SK-N-SH treated with all-trans-retinoic acid at 6 μM for 48 hours (cell line): ENCODE results near the gene RALGAPA1.
"Not testable (repeated sequence)": the region's sequence is repeated elsewhere in the genome, so short reads cannot be mapped to it uniquely, and the experiment has no call there.

Experiments
- ATAC-seq: fragments of 200-7000 bp; cut with Tn5 transposase; 3 replicates; pipeline ENCODE4 v1.9.1; 2020; ENCODE audit warnings: mild to moderate bottlenecking, moderate library complexity
- ARNTL ChIP-seq: fragments of 450-650 bp; formaldehyde crosslinking; IDR thresholded peaks from 2 replicates; pipeline ENCODE4 v1.5.0; 2020; ENCODE audit warnings: low read depth, mild to moderate bottlenecking, moderate library complexity, borderline replicate concordance
- BACH2 ChIP-seq: fragments of 250-450 bp; sonication (Bioruptor Pico); IDR thresholded peaks from 2 replicates; pipeline ENCODE4 v1.9.0; 2021; ENCODE audit warnings: mild to moderate bottlenecking, borderline replicate concordance
- ESRRG ChIP-seq: fragments of 250-450 bp; sonication (Bioruptor Pico); IDR thresholded peaks from 2 replicates; pipeline ENCODE4 v1.6.1; 2021; ENCODE audit warnings: mild to moderate bottlenecking
- RARB ChIP-seq: fragments of 250-450 bp; sonication (Bioruptor Pico); IDR thresholded peaks from 2 replicates; pipeline ENCODE4 v1.8.0; 2021; ENCODE audit warnings: mild to moderate bottlenecking, moderate library complexity
- SNAI2 ChIP-seq: fragments of 250-450 bp; sonication (Bioruptor Pico); IDR thresholded peaks from 2 replicates; pipeline ENCODE4 v1.5.0; 2020; ENCODE audit warnings: mild to moderate bottlenecking, moderate library complexity
- TCF4 ChIP-seq: fragments of 250-450 bp; sonication (Bioruptor Pico); IDR thresholded peaks from 2 replicates; pipeline ENCODE4 v1.8.0; 2021; ENCODE audit warnings: mild to moderate bottlenecking, moderate library complexity, borderline replicate concordance
- TOX ChIP-seq: fragments of 250-450 bp; sonication (Bioruptor Pico); IDR thresholded peaks from 2 replicates; pipeline ENCODE4 v1.8.0; 2021; ENCODE audit warnings: mild to moderate bottlenecking, moderate library complexity, borderline replicate concordance
- ZNF565 ChIP-seq: fragments of 450-650 bp; formaldehyde crosslinking; conservative IDR thresholded peaks from 2 replicates; pipeline ENCODE4 v1.5.0; 2020; ENCODE audit warnings: low read depth, mild to moderate bottlenecking, moderate library complexity
- ZNF8 ChIP-seq: fragments of 450-650 bp; formaldehyde crosslinking; IDR thresholded peaks from 2 replicates; pipeline ENCODE4 v1.5.0; 2020; ENCODE audit warnings: mild to moderate bottlenecking, moderate library complexity
- TF ChIP-seq, protein P1 (sequence below): fragments of 250-450 bp; sonication (Bioruptor Pico); IDR thresholded peaks from 2 replicates; pipeline ENCODE4 v1.8.0; 2020; ENCODE audit warnings: mild to moderate bottlenecking, moderate library complexity, borderline replicate concordance
- TF ChIP-seq, protein P2 (sequence below): fragments of 250-450 bp; sonication (Bioruptor Pico); IDR thresholded peaks from 2 replicates; pipeline ENCODE4 v1.5.1; 2021; ENCODE audit warnings: mild to moderate bottlenecking, moderate library complexity
- TF ChIP-seq, protein P3 (sequence below): fragments of 250-450 bp; sonication (Bioruptor Pico); IDR thresholded peaks from 2 replicates; pipeline ENCODE4 v1.8.0; 2021; ENCODE audit warnings: low read depth, mild to moderate bottlenecking, moderate library complexity, borderline replicate concordance
- TF ChIP-seq, protein P4 (sequence below): fragments of 250-450 bp; sonication (Bioruptor Pico); IDR thresholded peaks from 2 replicates; pipeline ENCODE4 v1.5.1; 2020; ENCODE audit warnings: low read depth, mild to moderate bottlenecking, moderate library complexity
- TF ChIP-seq, protein P5 (sequence below): fragments of 250-450 bp; sonication (Bioruptor Pico); IDR thresholded peaks from 2 replicates; pipeline ENCODE4 v1.5.0; 2020; ENCODE audit warnings: mild to moderate bottlenecking, moderate library complexity

Gene RALGAPA1

DNA sequence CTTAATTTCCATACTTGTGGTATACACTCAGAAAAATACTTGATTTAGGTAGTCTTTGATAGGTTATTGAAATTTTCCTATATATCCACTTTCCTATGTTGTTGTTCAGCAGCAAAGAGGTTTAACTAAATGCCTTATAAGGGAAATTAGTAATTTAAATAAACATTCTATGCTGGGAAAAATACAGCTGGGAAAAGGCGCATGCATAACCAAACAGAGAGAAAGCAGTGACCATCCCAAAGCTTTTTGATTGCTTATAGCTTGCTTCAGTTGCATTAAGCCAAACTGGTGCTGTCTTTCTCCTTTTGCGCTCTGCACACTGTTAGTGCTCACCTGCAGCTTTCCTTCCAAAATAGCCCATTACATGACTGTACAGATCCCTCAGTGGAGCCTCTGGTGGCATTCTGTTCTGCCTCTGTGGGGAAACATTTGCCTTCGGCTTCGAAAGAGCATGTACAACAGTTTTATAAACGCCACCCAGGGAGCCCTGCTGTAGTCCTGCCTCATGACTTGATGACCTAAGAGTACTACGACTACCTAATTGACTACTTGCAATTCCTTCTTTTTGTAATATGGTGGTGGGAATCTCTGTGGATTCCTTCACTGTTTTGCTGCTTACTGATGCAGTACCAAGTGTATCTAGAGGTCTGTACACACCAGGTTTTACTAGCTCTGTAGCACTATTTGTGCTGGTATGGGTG lies 120.8 kb downstream of the RALGAPA1 start:
- no peak for ATAC-seq
- TF ChIP-seq, protein P1, sequence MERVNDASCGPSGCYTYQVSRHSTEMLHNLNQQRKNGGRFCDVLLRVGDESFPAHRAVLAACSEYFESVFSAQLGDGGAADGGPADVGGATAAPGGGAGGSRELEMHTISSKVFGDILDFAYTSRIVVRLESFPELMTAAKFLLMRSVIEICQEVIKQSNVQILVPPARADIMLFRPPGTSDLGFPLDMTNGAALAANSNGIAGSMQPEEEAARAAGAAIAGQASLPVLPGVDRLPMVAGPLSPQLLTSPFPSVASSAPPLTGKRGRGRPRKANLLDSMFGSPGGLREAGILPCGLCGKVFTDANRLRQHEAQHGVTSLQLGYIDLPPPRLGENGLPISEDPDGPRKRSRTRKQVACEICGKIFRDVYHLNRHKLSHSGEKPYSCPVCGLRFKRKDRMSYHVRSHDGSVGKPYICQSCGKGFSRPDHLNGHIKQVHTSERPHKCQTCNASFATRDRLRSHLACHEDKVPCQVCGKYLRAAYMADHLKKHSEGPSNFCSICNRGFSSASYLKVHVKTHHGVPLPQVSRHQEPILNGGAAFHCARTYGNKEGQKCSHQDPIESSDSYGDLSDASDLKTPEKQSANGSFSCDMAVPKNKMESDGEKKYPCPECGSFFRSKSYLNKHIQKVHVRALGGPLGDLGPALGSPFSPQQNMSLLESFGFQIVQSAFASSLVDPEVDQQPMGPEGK (CRISPR knock-in tag): no peak
- TF ChIP-seq, protein P2, sequence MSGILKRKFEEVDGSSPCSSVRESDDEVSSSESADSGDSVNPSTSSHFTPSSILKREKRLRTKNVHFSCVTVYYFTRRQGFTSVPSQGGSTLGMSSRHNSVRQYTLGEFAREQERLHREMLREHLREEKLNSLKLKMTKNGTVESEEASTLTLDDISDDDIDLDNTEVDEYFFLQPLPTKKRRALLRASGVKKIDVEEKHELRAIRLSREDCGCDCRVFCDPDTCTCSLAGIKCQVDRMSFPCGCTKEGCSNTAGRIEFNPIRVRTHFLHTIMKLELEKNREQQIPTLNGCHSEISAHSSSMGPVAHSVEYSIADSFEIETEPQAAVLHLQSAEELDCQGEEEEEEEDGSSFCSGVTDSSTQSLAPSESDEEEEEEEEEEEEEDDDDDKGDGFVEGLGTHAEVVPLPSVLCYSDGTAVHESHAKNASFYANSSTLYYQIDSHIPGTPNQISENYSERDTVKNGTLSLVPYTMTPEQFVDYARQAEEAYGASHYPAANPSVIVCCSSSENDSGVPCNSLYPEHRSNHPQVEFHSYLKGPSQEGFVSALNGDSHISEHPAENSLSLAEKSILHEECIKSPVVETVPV (CRISPR knock-in tag): no peak
- TF ChIP-seq ZNF8 (no peak), ARNTL (no peak), RARB (CRISPR knock-in tag) (no peak), TCF4 (CRISPR knock-in tag) (no peak), BACH2 (CRISPR knock-in tag) (no peak), ZNF565 (CRISPR knock-in tag) (no peak), SNAI2 (CRISPR knock-in tag) (no peak)
- TF ChIP-seq, protein P3, sequence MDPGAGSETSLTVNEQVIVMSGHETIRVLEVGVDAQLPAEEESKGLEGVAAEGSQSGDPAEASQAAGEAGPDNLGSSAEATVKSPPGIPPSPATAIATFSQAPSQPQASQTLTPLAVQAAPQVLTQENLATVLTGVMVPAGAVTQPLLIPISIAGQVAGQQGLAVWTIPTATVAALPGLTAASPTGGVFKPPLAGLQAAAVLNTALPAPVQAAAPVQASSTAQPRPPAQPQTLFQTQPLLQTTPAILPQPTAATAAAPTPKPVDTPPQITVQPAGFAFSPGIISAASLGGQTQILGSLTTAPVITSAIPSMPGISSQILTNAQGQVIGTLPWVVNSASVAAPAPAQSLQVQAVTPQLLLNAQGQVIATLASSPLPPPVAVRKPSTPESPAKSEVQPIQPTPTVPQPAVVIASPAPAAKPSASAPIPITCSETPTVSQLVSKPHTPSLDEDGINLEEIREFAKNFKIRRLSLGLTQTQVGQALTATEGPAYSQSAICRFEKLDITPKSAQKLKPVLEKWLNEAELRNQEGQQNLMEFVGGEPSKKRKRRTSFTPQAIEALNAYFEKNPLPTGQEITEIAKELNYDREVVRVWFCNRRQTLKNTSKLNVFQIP (CRISPR knock-in tag): no peak

DNA sequence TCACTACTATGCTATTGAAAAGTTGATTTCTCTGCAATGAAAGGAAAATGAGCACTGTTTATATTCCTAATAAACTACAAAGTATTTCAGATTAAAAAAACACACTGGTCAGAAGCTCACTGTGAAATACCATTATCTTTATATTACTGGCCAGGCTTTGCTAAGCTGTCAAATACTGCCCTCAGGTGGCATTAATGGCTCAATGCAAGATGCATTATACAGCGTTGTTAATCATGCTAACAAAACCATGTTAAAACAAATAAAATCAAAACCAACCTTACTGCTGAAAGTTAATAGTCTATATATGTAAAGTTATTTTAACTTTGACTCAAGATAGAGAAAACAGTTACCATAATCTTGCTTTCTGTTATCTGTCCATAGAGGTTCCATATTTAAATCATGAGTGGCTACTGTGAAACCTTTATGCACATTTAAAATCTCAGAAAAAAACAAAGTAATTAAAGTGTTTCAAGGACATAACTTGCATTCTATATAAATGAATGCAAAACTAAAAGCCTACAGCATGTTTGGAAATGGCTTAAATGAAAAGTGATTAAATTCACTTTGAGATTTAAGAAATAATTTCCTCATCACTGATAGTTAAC lies 121.7 kb downstream of the RALGAPA1 start:
- TF ChIP-seq ZNF8 (no peak), SNAI2 (CRISPR knock-in tag) (no peak), ZNF565 (CRISPR knock-in tag) (no peak), BACH2 (CRISPR knock-in tag) (no peak)
- TF ChIP-seq, protein P3 (CRISPR knock-in tag): no peak
- TF ChIP-seq, protein P4, sequence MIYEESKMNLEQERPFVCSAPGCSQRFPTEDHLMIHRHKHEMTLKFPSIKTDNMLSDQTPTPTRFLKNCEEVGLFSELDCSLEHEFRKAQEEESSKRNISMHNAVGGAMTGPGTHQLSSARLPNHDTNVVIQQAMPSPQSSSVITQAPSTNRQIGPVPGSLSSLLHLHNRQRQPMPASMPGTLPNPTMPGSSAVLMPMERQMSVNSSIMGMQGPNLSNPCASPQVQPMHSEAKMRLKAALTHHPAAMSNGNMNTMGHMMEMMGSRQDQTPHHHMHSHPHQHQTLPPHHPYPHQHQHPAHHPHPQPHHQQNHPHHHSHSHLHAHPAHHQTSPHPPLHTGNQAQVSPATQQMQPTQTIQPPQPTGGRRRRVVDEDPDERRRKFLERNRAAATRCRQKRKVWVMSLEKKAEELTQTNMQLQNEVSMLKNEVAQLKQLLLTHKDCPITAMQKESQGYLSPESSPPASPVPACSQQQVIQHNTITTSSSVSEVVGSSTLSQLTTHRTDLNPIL: no peak
- TF ChIP-seq, protein P1 (CRISPR knock-in tag): no peak
- ATAC-seq: peak; percentile 89

DNA sequence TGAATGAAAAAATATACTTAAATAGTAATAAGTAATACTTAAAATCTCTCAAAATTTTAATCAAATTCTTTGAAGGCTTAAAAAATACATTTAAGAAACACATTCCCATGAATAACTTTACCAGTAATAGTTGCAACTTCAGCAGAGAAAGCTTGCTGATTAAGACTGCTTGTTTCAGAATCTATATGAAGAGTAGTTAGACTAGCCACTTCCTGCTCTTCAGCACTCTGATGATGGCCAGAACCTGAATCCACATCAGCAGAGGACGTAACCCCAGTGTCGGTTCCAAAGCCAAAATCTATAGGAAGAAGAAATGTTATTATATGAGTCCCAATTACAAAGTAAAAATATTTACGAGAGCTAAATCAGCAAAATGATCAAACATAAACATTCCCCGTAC lies 125.4 kb downstream of the RALGAPA1 start:
- not testable (repeated sequence) for ATAC-seq

DNA sequence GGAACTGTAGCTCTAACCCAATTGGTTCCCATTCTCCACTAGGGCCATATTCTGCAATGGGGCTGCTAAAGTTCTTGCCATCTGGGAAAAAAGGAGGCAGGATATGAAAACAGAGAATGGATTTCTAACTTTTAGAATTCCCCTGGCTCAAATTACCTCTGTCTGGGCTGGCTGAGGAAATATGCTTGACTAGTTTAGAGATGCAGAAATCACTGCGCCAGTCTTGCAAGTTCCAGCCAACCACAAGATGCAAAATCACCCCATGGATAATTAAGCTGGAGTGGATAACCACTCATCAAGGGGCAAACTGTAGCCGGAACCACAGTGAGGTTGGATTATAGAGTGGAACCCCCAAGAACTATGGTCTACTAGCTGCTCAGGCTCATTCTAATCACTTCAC lies 126.3 kb downstream of the RALGAPA1 start:
- no peak for ATAC-seq

More for the DNA sequence above, 126.3 kb downstream of the RALGAPA1 start:
- TF ChIP-seq TOX (CRISPR knock-in tag): no peak
- no peak for TF ChIP-seq TCF4 (CRISPR knock-in tag)
- TF ChIP-seq, protein P1 (CRISPR knock-in tag): no peak
- TF ChIP-seq, protein P5, sequence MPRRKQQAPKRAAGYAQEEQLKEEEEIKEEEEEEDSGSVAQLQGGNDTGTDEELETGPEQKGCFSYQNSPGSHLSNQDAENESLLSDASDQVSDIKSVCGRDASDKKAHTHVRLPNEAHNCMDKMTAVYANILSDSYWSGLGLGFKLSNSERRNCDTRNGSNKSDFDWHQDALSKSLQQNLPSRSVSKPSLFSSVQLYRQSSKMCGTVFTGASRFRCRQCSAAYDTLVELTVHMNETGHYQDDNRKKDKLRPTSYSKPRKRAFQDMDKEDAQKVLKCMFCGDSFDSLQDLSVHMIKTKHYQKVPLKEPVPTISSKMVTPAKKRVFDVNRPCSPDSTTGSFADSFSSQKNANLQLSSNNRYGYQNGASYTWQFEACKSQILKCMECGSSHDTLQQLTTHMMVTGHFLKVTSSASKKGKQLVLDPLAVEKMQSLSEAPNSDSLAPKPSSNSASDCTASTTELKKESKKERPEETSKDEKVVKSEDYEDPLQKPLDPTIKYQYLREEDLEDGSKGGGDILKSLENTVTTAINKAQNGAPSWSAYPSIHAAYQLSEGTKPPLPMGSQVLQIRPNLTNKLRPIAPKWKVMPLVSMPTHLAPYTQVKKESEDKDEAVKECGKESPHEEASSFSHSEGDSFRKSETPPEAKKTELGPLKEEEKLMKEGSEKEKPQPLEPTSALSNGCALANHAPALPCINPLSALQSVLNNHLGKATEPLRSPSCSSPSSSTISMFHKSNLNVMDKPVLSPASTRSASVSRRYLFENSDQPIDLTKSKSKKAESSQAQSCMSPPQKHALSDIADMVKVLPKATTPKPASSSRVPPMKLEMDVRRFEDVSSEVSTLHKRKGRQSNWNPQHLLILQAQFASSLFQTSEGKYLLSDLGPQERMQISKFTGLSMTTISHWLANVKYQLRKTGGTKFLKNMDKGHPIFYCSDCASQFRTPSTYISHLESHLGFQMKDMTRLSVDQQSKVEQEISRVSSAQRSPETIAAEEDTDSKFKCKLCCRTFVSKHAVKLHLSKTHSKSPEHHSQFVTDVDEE (CRISPR knock-in tag): no peak
- TF ChIP-seq ZNF565 (CRISPR knock-in tag): no peak
- no peak for TF ChIP-seq ESRRG (CRISPR knock-in tag)
- no peak for TF ChIP-seq BACH2 (CRISPR knock-in tag)
